ENCODE data around the gene HUNK.

DNA sequence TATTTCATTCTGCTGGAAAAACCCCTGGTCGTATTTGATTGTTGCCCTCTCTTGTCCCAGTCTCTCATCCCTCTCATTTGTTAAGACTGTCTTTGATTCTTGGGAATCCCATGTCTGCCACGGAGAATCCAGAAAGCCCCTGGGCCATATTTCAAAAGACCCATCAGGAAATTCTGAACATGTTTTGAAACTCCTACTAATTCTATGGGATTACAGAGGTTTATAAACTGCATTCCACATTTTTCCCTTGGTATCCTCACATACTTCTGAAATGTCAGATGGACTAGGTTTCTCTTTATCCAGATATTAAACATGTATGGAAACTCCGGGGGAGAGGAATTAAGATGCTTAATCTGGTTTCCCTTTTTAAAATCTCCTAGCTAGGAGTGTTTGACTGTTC lies 80.0 kb downstream of the HUNK start:
- TF ChIP-seq, protein P1, sequence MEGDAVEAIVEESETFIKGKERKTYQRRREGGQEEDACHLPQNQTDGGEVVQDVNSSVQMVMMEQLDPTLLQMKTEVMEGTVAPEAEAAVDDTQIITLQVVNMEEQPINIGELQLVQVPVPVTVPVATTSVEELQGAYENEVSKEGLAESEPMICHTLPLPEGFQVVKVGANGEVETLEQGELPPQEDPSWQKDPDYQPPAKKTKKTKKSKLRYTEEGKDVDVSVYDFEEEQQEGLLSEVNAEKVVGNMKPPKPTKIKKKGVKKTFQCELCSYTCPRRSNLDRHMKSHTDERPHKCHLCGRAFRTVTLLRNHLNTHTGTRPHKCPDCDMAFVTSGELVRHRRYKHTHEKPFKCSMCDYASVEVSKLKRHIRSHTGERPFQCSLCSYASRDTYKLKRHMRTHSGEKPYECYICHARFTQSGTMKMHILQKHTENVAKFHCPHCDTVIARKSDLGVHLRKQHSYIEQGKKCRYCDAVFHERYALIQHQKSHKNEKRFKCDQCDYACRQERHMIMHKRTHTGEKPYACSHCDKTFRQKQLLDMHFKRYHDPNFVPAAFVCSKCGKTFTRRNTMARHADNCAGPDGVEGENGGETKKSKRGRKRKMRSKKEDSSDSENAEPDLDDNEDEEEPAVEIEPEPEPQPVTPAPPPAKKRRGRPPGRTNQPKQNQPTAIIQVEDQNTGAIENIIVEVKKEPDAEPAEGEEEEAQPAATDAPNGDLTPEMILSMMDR (IDR thresholded peaks at IDR 0.05; ENCODE audit: insufficient read depth, low read depth, low read length) = no peak
- TF ChIP-seq EZH2 (IDR thresholded peaks at IDR 0.05; ENCODE audit: insufficient read depth, low read length) = no peak

Measured in astrocyte (in vitro differentiated cells and primary cell).